HuH-7.5 (cell line): ENCODE measurements around the gene TMEM258.

ENCODE experiments used
- DNase-seq: peaks from one replicate; pipeline ENCODE4 v3.0.0; 2011; ENCODE audit warnings: low spot score

The TMEM258 gene

DNA sequence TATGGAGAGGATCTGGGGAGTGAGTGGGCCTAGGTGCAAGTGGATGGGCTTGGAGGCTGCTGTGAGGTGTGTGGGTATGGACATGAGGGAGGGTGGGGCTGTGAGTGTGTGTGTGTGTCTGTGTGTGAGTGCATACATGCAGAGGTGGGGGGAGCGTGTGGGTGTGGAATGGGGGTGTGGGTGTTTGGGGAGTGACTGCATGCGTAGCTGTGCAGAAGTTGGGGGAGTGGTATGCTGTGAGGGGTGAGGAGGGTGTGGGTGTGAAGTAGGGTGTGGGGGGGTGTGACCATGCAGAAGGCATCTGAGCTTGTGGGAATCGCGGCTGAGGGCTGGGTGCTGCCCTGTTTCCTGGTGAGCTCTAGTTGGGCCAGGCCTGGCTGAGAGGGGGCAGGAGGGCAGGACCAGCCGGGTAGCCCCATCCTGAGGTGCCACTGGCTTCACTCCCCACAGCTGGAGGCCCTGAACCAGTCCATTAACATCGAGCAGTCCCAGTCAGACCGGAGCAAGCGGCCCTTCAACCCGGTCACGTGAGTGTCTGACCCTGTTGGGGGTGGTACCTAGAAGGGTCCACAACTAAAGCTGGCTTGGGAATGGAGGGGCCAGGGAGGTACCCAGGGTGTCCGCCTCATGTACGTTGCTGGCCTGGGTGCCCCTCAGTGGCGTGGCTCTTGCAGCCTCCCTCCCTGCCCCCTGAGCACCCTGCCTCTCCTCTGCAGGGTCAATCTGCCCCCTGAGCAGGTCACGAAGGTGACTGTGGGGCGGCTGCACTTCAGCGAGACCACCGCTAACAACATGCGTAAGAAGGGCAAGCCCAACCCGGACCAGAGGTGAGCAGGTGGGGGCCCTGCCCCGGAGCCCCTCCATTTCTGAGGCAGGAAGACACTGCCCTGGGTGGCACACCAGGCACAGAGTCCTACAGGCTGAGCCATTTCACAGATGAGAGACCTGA lies 16.5 kb downstream of the TMEM258 start:
- DNase-seq = no peak

DNA sequence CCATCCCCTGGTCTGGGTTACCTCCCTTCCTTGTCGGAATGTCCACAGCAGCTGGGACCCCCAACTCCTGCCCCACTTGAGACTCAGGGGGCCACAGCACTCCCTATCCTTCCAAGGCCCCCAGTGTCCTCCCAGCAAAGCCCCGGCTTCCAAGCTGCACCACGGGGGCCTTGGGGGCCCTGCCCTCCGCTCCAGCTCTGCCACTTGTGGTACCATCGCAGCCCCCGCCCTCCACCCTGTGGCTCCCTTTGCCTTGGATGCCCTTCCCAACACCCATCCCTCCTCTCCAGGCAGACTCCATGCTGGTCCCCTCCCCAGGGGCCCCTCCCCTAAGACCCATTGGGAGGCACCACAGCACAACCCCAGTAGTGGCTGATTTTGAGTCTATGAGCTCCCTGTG lies 17.3 kb downstream of the TMEM258 start:
- DNase-seq = no peak

DNA sequence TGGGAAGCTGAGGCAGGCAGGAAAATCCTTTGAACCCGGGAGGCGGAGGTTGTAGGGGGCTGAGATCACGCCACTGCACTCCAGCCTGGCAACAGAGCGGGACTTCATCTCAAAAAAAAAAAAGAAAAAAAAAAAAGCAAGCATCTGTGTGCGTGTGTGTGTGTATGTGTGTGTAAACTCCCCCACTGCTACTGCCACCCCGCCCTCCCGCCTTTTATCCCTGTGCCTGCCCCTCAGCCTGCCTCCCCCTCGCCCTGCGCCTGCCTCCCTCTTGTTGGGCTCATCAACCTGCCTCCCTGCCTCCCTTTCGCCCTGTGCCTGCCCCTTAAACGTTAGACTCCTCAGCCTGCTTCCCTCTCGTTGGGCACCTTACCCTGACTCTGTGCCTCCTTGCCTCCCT lies 18.0 kb downstream of the TMEM258 start:
- no peak for DNase-seq

DNA sequence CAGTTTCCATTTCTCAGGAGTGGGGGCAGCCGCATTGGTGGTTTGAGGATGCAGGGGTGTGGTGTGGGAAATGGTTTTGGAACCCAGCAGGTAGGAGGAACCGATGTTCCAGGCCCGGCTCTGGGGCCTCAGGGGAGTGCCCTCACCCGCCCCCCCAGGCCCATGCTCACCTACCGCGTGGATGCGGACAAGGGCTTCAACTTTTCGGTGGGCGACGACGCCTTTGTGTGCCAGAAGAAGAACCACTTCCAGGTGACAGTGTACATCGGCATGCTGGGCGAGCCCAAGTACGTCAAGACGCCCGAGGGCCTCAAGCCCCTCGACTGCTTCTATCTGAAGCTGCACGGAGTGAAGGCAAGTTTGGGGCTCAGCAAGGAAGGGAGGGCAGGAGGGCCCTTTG lies 18.6 kb downstream of the TMEM258 start:
- DNase-seq = no peak

DNA sequence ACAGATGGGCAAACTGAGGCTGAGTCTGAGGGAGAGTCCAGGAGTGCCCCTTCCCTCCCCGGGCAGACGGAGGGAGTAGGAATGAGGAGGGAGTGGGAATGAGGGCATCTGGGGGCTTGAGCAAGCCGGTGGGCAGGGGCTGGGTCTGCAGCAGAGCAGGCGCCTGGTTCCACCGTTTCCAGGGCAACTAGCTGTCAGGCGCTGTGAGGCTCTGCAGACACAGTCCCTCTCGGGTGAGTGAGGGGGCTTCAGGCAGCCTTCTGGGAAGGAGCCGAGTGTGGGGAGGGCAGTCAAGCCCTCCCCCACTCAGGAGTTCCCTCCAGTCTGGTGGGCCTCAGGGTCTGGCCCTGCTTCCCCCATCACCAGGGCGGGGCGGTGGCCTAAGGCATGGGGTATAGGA lies 19.0 kb downstream of the TMEM258 start:
- no peak for DNase-seq

DNA sequence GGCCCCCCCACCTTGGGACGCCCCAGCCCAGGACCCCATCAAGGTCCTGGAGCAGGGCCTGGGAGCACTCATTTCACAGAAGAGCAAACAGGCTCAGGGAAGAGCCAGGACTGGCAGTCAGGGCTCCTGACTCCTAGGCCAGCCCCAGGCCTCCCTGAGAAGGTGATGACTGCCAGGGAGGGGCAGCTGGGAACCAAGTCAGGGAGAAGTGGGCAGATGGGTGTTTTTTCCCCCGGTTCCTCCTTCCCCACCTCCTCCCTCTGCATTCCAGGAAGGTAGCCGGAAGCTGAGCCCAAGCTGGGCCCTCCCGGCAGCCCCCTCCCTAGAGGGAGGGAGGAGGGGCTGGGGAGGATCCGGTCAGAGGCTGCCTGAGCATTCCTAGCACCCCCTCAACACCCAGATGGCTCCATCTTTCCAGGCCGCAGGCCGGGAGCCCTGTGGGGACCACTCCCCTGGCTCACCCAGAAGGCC lies 20.4 kb downstream of the TMEM258 start:
- no peak for DNase-seq

DNA sequence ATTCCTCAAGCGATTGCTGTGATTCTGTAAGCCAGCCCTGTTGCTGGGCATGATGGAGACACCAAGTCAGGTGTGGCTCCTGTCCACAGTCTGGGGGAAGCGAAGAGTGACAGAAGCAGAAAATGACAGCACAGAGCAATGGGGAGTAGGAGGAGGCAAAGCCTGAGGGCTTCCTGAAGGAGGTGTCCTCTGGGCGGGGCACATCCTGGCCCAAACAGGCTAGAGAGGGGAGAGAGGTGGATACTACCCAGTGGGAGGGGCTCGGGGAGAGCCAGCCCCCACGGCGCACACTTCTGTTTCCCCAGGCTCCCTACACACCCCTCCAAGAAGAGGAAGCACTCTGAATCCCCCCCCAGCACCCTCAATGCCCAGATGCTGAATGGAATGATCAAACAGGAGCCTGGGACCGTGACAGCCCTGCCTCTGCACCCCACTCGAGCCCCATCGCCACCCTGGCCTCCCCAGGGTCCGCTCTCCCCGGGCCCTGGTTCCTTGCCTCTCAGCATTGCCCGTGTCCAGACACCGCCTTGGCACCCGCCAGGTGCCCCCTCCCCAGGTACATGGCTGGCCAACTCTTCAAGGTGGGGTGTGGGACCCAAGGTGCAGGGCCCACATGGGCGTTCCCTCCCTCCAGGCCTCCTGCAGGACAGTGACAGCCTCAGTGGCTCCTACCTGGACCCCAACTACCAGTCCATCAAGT lies 21.1 kb downstream of the TMEM258 start:
- DNase-seq = no peak

DNA sequence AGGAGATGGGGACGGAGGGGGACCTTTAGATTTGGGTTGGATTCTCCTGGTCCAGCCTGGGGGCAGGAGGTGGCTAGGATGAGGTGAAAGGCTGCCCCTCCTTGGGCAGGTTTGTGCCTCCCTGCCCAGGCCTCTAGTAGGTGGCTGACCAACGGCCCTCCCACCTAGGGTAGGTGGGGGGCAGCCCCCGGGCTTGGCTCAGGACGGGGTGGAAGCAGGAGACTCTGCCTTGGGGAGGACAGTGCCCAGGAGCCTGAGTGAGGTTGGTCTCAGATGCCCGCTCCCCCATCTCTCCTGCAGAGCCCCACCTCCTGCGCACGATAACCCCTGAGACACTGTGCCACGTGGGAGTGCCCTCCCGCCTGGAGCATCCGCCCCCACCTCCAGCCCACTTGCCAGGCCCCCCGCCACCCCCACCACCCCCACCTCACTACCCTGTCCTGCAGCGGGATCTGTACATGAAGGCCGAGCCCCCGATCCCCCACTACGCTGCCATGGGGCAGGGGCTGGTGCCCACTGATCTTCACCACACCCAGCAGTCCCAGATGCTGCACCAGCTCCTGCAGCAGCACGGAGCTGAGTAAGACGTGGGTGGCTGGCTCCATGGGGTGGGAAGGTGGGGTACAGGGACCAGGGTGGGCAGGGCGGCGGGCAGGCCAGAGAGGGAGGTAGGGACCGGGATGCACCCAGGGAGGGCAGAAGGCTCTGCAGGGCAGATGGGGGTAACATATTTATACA lies 22.3 kb downstream of the TMEM258 start:
- DNase-seq = no peak

DNA sequence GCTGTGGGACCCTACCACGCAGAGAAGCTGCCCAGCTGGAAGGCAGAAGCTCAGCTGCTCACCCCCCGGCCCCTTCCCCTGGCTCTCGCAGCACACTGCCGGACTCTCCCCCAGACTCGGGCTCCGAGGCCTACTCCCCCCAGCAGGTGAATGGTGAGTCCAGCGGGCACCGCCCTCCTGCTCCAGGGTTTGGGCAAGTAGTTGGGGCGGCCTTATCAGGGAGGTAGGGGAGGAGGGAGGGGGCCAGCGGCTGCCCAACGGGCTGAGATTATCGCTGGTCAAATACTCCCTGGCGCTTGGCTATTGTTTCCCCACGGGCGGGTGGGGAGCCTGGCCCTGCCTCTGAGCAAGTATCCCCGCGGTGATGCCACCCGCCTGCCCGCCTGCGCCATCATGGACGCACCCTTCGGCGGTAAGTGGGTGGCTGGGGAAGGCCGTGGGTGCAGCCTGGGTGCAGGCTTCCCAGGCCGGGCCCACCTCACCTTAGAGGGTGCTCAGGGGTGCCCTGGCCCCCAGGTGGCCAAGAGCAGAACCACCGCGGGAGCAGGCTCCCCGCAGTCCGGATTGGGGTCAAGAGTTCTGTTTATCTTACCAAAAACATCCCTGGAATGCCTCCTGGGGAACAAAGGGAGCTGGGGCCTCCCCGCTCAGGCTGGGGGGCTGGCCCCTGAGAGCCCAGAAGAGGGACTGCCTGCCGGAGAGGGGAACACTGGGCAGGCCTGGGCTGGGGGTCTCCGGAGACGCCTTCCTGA lies 23.1 kb downstream of the TMEM258 start:
- peak; percentile 97 for DNase-seq

DNA sequence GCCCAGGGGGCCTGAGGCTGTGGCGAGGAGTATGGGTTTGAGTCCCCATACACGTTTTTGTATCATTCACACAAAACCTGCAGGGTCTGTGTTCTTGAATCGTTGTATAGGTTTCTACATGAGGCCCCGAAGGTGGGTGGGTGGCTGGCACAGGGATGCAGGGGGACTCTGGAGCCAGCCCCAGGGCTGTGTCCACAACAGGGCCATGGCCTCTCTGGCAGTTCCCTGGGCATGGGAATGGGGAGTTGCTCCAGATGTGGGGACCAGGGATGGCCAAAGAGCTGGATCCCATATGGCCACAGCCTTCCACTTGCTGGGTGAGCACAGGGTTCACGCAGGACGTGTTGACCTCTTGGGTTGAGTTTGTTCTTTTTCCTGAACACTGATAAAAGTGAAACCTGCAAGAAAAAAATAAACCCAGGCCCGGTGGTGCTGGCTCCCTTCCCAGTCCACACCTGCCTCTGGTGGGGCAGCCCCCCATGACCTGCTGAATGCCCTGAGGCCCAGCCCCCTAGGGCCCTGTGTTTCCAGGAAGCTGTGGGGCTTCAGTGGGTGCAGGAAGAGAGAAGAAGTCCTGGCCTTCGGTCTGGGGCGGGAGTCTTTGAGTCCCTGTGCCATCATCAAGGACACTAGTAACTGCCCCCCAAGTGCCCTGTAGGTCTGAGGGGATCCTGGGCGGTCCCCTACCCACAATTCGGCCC lies 23.9 kb downstream of the TMEM258 start:
- no peak for DNase-seq

DNA sequence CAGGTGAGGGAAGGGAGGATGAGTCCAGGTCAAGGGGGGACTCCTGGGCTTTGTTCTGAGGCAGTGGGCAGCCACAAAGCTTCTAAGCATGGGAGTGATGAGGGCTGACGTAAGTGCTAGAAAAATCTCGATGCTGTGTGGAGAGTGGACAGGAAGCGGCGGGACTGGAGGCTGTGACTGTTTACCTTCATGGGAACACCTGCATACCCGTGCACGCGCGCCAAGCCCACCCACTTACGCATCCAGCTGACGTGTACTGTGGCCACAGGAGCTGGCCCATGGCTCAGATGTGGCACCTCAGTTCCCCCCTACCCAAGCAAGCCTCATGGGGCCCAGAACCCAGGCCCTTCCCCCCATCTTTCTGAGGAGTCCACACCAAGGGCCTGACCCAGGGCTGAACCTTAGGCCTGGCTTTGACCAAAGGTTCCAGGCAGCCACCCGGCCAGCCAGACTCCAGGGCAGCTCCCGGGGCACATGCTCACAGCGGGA lies 26.0 kb downstream of the TMEM258 start:
- no peak for DNase-seq

DNA sequence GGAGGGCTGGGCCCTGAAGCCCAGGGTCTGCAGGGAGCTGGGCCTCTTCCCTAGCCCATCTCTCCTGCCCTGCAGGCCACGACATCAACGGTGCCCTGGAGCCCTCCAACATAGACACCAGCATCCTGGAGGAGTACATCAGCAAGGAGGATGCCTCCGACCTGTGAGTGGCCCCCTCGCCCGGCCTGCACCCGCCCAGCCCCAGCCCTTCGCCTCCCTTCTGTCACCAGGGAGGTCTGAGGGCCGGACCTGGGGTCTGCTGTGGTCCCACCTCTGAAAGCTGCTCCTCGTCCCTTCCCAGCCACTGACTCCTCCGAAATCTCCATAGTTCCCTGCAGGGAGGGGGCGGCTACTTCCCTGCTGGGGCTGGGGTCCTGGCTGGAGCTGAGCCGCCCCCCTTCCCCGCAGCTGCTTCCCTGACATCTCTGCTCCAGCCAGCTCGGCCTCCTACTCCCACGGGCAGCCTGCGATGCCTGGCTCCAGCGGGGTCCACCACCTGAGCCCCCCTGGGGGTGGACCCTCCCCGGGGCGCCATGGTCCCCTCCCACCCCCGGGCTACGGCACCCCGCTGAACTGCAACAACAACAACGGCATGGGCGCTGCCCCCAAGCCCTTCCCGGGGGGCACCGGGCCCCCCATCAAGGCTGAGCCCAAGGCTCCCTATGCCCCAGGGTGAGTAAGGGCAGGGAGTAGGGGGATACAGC lies 26.7 kb downstream of the TMEM258 start:
- DNase-seq = no peak

DNA sequence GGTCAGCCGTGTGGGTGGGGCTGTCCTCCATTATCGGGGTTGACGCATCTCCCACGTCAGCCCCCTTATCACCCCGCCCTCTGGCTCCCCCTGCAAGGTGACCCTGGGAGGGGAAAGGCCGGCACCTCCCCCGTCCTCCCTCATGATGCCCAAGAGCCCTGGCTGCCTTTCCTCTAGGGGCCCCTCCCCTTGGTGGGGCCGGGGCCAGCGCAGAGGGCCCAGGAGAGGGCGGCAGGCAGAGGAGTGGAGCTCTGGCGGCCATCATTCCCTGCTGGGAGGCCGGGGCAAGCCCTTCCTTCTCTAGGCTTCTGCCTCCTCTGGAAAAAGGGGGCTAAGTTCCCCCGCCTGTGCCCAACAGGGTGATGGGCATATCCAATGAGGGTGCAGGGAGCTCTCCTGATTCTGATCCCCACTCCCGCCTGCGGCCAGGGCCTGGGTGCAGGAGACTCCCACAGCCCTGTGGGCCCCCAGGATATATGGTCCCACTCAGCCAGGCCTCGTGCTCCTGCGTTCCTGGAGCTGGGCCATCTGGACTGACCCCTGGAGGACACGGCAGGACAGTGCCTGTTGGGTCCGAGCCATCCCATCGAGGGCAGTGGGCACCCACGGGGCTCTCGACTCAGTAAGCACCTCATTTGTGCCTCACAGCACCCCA lies 27.7 kb downstream of the TMEM258 start:
- no peak for DNase-seq

DNA sequence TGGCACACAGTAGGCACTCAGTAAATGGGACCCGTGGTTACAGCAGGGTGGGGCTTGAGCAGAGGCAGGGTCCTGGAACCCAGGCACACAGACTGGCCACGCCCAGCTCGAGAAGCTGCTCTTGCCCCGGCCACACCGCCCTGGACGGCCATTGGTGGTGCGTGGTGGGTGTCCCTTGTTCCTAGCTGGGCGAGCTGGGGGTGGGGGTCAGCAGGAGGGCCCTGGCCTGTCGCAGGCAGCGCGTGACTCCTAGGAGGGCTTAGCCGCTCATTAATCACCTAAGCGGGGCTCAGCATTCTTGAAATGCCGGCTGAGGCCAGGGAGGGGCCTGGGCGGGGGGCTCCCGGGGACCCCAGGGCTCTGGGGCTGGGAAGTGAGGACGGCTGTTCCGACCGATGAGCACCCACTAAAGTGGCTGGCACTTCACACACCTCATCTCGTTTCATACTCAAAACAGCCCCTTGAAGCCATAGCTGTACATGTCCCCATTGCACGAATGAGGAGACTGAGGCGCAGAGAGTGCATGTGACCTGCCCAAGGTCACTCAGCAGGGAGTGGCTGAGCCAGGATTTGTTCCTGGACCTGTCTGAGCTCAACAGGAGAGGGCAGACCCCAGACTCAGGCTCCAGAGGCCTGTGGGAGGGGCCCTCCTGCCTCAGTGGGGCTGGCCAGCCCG lies 28.3 kb downstream of the TMEM258 start:
- no peak for DNase-seq

DNA sequence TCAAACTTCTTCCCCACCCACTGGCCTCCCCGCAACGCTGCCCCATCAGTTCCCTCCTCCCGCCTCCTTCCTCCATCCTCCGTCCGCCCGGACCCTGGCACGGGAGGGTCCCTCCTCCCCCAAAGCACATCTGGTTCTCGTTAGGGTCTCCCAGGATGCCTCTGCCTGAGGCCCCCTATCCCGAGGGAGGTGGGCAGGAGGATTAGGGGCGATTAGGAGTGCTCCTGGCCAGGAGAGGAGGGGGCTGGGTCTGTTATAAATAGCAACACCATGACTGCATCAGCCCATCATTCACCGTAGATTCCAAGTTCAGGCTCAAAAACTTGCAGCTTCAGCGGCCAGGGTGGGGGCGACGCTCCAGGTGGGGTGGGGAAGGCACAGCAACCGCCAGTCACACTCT lies 29.6 kb downstream of the TMEM258 start:
- no peak for DNase-seq

DNA sequence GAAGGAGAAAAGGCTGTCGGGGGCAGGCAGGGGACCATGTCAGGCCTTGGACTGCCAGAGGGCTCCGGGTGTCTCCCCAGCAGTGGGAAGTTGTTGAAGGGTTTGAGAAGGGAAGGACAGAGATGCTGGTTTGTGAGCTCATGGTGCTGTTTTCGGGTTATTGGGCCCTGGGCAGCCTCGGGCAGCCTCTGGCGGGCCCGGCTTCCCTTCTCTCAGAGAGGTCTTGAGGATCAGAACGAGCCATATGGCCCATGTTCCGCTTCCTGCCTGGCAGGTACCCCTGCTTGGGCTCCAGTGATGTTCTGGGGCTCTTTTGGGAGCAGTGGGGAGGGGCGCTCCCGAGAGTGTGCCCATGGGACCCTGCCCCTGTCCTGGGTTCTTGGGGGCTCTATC lies 30.2 kb downstream of the TMEM258 start:
- DNase-seq = no peak

DNA sequence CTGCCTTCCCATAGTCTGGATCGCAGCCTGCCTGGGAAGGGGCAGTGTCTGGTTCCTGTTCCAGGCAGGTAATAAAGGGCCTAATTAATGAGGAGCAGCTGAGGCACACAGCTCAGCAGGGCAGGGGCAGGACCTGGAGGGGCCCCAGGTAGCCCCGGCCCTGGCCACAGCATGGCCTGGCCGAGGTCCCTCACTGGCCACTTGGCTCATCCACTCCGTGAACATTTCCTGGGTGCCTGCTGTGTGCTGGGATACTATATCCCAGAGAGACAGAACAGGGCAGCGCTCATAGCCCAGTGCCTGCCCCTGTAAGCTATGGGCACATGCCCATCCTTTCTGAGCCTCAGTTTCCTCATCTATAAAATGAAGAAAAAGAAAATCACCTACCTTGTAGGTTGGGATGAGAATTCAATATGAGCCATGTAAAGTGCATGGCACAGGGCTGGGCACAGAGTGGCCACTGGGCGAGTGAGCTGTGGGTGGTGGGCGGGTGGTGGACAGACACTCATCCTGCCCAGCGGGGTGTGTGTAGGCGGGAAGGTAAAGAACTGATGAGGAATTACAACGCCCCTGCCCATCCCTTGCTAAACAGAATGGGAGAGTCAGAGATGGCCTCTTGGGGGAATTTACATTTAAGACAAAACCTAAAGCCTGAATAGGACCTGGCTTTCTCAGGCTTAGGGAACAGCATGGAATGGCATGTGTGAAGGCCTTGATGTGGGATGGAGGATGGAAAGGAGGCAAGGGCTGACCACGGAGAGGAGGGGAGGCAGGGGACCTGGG lies 30.8 kb downstream of the TMEM258 start:
- DNase-seq = no peak

DNA sequence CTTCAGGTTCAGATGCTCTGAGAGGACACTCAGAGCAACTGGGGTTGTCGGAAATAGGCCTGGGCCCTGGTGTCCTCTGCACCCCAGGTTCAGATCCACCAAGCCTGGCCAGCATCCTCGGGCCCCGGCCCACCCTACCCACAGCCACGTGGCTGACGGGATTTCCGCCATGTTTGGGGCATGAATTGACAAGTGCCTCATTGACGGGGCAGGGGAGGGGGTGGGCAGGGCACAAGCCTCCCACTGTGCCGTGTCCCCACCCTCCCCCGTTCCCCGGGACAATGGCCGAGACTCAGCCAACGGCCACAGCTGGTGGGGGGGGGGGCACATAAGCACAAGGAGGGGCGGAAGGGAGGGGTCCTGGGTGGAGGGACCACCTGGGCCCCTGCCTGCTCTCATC lies 31.5 kb downstream of the TMEM258 start:
- DNase-seq = no peak
